Body of pancreas (tissue), 4 donors: ENCODE measurements around the gene GULP1.

Experiments
- CTCF ChIP-seq, 7 experiments: fragments of 450-650 bp in 4 of 7; fragments of 200-600 bp in 3 of 7; sonication (generic) in 3 of 7; IDR thresholded peaks; one replicate each; pipeline ENCODE4 v1.5.1; 2016 to 2019; ENCODE audit warnings: antibody characterized with exemption in 7 of 7
- POLR2A ChIP-seq, 3 donors: fragments of 450-650 bp; IDR thresholded peaks; one replicate each; pipeline ENCODE4 v1.6.1; 2016; ENCODE audit warnings: antibody characterized with exemption in 3 of 3, mild to moderate bottlenecking in 2 of 3

- TF ChIP-seq CTCF (IDR thresholded peaks at IDR 0.05) (no peak), POLR2A (IDR thresholded peaks at IDR 0.05) (no peak)
Measured at GRCh38 chr2:188526701-188527100, 235.0 kb downstream of the GULP1 start.
